ENCODE results near the gene OSBPL6. TPM values are rescaled to one million over a fixed set of nuclear protein-coding genes. Genes with fewer than 3 reads are reported as not detected.

OSBPL6 gene
- polyA plus RNA-seq, 1 donor from 2014 or later, result 12.8 TPM

GRCh38 chr2:178359192-178359912 is 165.0 kb downstream of the OSBPL6 start:
- Histone ChIP-seq H2AFZ (ENCODE audit: low read depth, low read length) (no peak overlapping the region), H3K36me3 (ENCODE audit: insufficient read depth, low read length) (no peaks in the 10 kb centered on the region), H3K4me3 (ENCODE audit: low read length) (no peak overlapping the region), H3K4me2 (ENCODE audit: low read length) (no peak overlapping the region), H3K27me3 (ENCODE audit: insufficient read depth, low read depth, low read length) (no peaks in the 10 kb centered on the region), H3K9ac (ENCODE audit: low read length) (no peak overlapping the region), H4K20me1 (ENCODE audit: insufficient read depth) (no peaks in the 10 kb centered on the region), H3F3A (ENCODE audit: insufficient read depth, low read length, poor library complexity, severe bottlenecking) (no peaks in the 10 kb centered on the region), H3K79me2 (replicated peaks; ENCODE audit: insufficient read depth, low read length) (no peaks in the 10 kb centered on the region), H3K27ac (ENCODE audit: low read length) (no peak overlapping the region), H3K9me3 (ENCODE audit: low read length) (no peaks in the 10 kb centered on the region), H3K9me2 (ENCODE audit: insufficient read depth, low read length) (no peaks in the 10 kb centered on the region)
- TF ChIP-seq POLR2AphosphoS5 (IDR thresholded peaks at IDR 0.05), result no peak
- TF ChIP-seq EP300 (conservative IDR thresholded peaks at IDR 0.05; ENCODE audit: poor library complexity, severe bottlenecking), result no peak
- no peak for TF ChIP-seq EZH2 (IDR thresholded peaks at IDR 0.05; ENCODE audit: borderline replicate concordance, insufficient read depth, low read length, poor library complexity, severe bottlenecking)
- no peak for TF ChIP-seq TAF1 (IDR thresholded peaks at IDR 0.05; ENCODE audit: low read depth)
- TF ChIP-seq, protein P1, sequence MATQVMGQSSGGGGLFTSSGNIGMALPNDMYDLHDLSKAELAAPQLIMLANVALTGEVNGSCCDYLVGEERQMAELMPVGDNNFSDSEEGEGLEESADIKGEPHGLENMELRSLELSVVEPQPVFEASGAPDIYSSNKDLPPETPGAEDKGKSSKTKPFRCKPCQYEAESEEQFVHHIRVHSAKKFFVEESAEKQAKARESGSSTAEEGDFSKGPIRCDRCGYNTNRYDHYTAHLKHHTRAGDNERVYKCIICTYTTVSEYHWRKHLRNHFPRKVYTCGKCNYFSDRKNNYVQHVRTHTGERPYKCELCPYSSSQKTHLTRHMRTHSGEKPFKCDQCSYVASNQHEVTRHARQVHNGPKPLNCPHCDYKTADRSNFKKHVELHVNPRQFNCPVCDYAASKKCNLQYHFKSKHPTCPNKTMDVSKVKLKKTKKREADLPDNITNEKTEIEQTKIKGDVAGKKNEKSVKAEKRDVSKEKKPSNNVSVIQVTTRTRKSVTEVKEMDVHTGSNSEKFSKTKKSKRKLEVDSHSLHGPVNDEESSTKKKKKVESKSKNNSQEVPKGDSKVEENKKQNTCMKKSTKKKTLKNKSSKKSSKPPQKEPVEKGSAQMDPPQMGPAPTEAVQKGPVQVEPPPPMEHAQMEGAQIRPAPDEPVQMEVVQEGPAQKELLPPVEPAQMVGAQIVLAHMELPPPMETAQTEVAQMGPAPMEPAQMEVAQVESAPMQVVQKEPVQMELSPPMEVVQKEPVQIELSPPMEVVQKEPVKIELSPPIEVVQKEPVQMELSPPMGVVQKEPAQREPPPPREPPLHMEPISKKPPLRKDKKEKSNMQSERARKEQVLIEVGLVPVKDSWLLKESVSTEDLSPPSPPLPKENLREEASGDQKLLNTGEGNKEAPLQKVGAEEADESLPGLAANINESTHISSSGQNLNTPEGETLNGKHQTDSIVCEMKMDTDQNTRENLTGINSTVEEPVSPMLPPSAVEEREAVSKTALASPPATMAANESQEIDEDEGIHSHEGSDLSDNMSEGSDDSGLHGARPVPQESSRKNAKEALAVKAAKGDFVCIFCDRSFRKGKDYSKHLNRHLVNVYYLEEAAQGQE (IDR thresholded peaks at IDR 0.05; ENCODE audit: borderline replicate concordance), result no peak
- TF ChIP-seq CTCF (IDR thresholded peaks at IDR 0.05; ENCODE audit: poor library complexity, severe bottlenecking), result no peak
- TF ChIP-seq SMC3 (conservative IDR thresholded peaks at IDR 0.05; ENCODE audit: poor library complexity), result no peak
- no peak for TF ChIP-seq RAD21 (conservative IDR thresholded peaks at IDR 0.05)
- TF ChIP-seq MXI1 (conservative IDR thresholded peaks at IDR 0.05; ENCODE audit: poor library complexity, severe bottlenecking), result no peak

- Histone ChIP-seq H3F3A (ENCODE audit: insufficient read depth, low read length, poor library complexity, severe bottlenecking) (no peaks in the 10 kb centered on the region), H3K27ac (ENCODE audit: low read length) (no peak overlapping the region), H2AFZ (ENCODE audit: low read depth, low read length) (no peak overlapping the region), H3K27me3 (ENCODE audit: insufficient read depth, low read depth, low read length) (no peaks in the 10 kb centered on the region), H3K79me2 (replicated peaks; ENCODE audit: insufficient read depth, low read length) (no peaks in the 10 kb centered on the region), H3K9ac (ENCODE audit: low read length) (no peak overlapping the region), H3K4me3 (ENCODE audit: low read length) (no peak overlapping the region), H3K9me2 (ENCODE audit: insufficient read depth, low read length) (no peaks in the 10 kb centered on the region), H3K36me3 (ENCODE audit: insufficient read depth, low read length) (no peaks in the 10 kb centered on the region), H3K9me3 (ENCODE audit: low read length) (no peaks in the 10 kb centered on the region), H3K4me2 (ENCODE audit: low read length) (no peak overlapping the region), H4K20me1 (ENCODE audit: insufficient read depth) (no peaks in the 10 kb centered on the region)
- TF ChIP-seq, protein P1 (IDR thresholded peaks at IDR 0.05; ENCODE audit: borderline replicate concordance), result no peak
- TF ChIP-seq MXI1 (conservative IDR thresholded peaks at IDR 0.05; ENCODE audit: poor library complexity, severe bottlenecking) (no peak), SMC3 (conservative IDR thresholded peaks at IDR 0.05; ENCODE audit: poor library complexity) (no peak), TAF1 (IDR thresholded peaks at IDR 0.05; ENCODE audit: low read depth) (no peak)
Measured at GRCh38 chr2:178361588-178361987, 167.3 kb downstream of the OSBPL6 start.
